WTC11 (cell line): ENCODE data around the gene CAMKMT.

Source experiments
- CBFB ChIP-seq: sonication (generic); formaldehyde crosslinking; IDR thresholded peaks from 2 replicates; pipeline ENCODE4 v1.8.1; 2022; ENCODE audit warnings: mild to moderate bottlenecking, low read depth, missing genetic modification reagents
- NFE2L1 ChIP-seq: sonication (generic); formaldehyde crosslinking; IDR thresholded peaks from 2 replicates; pipeline ENCODE4 v1.8.1; 2023; ENCODE audit warnings: missing genetic modification reagents
- RORB ChIP-seq: fragments of 250-450 bp; sonication (Bioruptor Pico); IDR thresholded peaks from 2 replicates; pipeline ENCODE4 v1.9.0; 2021; ENCODE audit warnings: mild to moderate bottlenecking
- ZBTB21 ChIP-seq: sonication (generic); formaldehyde crosslinking; IDR thresholded peaks from 2 replicates; pipeline ENCODE4 v1.8.1; 2023; ENCODE audit warnings: mild to moderate bottlenecking, missing genetic modification reagents, borderline replicate concordance
- TF ChIP-seq, protein P1 (sequence below): sonication (generic); formaldehyde crosslinking; IDR thresholded peaks from 2 replicates; pipeline ENCODE4 v1.8.0; 2022; ENCODE audit warnings: mild to moderate bottlenecking, missing genetic modification reagents
- TF ChIP-seq, protein P2 (sequence below): sonication (generic); formaldehyde crosslinking; conservative IDR thresholded peaks from 2 replicates; pipeline ENCODE4 v1.8.1; 2022; ENCODE audit warnings: mild to moderate bottlenecking, missing genetic modification reagents
- TF ChIP-seq, protein P3 (sequence below): sonication (generic); formaldehyde crosslinking; IDR thresholded peaks from 2 replicates; pipeline ENCODE4 v1.8.1; 2023; ENCODE audit warnings: mild to moderate bottlenecking, missing genetic modification reagents, moderate library complexity
- TF ChIP-seq, protein P4 (sequence below): fragments of 200-600 bp; IDR thresholded peaks from 2 replicates; pipeline ENCODE4 v1.8.0; 2022; ENCODE audit warnings: antibody characterized with exemption
- TF ChIP-seq, protein P5 (sequence below): sonication (generic); formaldehyde crosslinking; IDR thresholded peaks from 2 replicates; pipeline ENCODE4 v1.8.0; 2022; ENCODE audit warnings: mild to moderate bottlenecking, missing genetic modification reagents
- TF ChIP-seq, protein P6 (sequence below): sonication (generic); formaldehyde crosslinking; IDR thresholded peaks from 2 replicates; pipeline ENCODE4 v1.8.1; 2023; ENCODE audit warnings: mild to moderate bottlenecking, missing genetic modification reagents
- TF ChIP-seq, protein P7 (sequence below): fragments of 250-450 bp; sonication (Bioruptor Pico); conservative IDR thresholded peaks from 2 replicates; pipeline ENCODE4 v1.9.0; 2021; ENCODE audit warnings: mild to moderate bottlenecking

DNA sequence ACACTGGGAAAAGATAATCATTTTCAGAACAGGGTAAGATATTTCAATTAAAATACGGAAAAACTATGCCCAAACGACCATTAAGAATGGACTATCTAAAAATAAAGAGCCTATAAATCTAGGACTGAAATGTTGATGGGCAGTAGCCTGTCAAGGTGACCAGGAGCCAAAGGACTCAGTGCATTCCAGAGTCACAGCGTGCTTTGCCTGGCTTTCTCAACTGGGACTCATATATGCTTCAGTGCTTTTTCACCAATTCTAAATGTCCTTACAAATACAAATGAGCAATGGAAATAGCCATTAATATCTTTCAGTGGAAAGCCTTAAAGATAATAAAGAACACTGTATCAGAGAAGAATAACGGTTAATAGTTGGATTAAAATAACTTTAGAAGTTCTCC, 35.9 kb upstream of the CAMKMT start:
- TF ChIP-seq, protein P1, sequence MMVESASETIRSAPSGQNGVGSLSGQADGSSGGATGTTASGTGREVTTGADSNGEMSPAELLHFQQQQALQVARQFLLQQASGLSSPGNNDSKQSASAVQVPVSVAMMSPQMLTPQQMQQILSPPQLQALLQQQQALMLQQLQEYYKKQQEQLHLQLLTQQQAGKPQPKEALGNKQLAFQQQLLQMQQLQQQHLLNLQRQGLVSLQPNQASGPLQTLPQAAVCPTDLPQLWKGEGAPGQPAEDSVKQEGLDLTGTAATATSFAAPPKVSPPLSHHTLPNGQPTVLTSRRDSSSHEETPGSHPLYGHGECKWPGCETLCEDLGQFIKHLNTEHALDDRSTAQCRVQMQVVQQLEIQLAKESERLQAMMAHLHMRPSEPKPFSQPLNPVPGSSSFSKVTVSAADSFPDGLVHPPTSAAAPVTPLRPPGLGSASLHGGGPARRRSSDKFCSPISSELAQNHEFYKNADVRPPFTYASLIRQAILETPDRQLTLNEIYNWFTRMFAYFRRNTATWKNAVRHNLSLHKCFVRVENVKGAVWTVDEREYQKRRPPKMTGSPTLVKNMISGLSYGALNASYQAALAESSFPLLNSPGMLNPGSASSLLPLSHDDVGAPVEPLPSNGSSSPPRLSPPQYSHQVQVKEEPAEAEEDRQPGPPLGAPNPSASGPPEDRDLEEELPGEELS (CRISPR knock-in tag): no peak
- TF ChIP-seq, protein P2, sequence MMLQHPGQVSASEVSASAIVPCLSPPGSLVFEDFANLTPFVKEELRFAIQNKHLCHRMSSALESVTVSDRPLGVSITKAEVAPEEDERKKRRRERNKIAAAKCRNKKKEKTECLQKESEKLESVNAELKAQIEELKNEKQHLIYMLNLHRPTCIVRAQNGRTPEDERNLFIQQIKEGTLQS (CRISPR knock-in tag): no peak
- TF ChIP-seq, protein P3, sequence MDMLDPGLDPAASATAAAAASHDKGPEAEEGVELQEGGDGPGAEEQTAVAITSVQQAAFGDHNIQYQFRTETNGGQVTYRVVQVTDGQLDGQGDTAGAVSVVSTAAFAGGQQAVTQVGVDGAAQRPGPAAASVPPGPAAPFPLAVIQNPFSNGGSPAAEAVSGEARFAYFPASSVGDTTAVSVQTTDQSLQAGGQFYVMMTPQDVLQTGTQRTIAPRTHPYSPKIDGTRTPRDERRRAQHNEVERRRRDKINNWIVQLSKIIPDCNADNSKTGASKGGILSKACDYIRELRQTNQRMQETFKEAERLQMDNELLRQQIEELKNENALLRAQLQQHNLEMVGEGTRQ: no peak
- TF ChIP-seq, protein P4, sequence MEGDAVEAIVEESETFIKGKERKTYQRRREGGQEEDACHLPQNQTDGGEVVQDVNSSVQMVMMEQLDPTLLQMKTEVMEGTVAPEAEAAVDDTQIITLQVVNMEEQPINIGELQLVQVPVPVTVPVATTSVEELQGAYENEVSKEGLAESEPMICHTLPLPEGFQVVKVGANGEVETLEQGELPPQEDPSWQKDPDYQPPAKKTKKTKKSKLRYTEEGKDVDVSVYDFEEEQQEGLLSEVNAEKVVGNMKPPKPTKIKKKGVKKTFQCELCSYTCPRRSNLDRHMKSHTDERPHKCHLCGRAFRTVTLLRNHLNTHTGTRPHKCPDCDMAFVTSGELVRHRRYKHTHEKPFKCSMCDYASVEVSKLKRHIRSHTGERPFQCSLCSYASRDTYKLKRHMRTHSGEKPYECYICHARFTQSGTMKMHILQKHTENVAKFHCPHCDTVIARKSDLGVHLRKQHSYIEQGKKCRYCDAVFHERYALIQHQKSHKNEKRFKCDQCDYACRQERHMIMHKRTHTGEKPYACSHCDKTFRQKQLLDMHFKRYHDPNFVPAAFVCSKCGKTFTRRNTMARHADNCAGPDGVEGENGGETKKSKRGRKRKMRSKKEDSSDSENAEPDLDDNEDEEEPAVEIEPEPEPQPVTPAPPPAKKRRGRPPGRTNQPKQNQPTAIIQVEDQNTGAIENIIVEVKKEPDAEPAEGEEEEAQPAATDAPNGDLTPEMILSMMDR: no peak
- TF ChIP-seq, protein P5, sequence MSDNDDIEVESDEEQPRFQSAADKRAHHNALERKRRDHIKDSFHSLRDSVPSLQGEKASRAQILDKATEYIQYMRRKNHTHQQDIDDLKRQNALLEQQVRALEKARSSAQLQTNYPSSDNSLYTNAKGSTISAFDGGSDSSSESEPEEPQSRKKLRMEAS: no peak
- TF ChIP-seq, protein P6, sequence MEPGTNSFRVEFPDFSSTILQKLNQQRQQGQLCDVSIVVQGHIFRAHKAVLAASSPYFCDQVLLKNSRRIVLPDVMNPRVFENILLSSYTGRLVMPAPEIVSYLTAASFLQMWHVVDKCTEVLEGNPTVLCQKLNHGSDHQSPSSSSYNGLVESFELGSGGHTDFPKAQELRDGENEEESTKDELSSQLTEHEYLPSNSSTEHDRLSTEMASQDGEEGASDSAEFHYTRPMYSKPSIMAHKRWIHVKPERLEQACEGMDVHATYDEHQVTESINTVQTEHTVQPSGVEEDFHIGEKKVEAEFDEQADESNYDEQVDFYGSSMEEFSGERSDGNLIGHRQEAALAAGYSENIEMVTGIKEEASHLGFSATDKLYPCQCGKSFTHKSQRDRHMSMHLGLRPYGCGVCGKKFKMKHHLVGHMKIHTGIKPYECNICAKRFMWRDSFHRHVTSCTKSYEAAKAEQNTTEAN (CRISPR knock-in tag): no peak
- no peak for TF ChIP-seq NFE2L1 (CRISPR knock-in tag)
- no peak for TF ChIP-seq RORB (CRISPR knock-in tag)
- no peak for TF ChIP-seq CBFB
- TF ChIP-seq, protein P7, sequence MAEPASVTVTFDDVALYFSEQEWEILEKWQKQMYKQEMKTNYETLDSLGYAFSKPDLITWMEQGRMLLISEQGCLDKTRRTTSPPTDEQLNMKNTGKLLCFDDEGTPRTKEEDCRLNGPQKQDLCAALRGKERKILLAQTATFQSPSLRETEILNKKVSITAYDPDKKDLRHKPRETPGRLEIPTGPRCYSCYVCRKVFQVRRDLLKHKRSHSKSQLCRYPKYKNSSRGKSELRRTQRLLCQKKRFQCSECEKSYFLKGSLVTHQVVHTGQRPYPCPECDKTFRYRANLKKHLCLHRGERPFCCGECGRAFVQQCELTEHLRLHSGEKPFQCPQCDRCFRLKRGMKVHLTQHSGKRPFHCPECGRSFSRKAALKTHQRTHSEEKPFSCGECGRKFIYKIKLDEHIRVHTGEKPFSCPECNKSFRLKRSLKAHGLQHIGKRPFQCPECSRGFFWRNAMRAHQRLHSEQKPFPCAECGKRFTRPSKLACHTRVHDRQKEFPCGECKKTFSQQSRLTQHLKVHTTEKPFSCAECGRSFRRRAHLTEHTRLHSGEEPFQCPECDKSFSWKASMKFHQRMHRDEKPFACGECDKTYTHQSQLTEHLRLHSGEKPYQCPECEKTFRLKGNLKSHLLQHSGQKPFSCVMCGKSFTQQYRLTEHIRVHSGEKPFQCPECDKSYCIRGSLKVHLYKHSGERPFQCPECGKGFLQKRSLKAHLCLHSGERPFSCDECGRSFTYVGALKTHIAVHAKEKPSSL (CRISPR knock-in tag): no peak
- TF ChIP-seq ZBTB21 (CRISPR knock-in tag): no peak
